Lower lobe of right lung (tissue), 2 donors: ENCODE data around the gene HDC. TPM values are rescaled to one million over a fixed set of nuclear protein-coding genes. Genes with fewer than 3 reads are reported as not detected.

ENCODE experiments used
- ATAC-seq, 2 donors: fragments of 200-7000 bp; cut with Tn5 transposase; one replicate each; pipeline ENCODE4 v1.9.1; 2020 to 2022; ENCODE audit warnings: mild to moderate bottlenecking in 2 of 2, moderate library complexity in 2 of 2
- DNase-seq: peaks from one replicate; pipeline ENCODE4 v3.0.0-alpha.2; 2020
- H3K27ac ChIP-seq: fragments of 200-600 bp; one replicate; pipeline ENCODE4 v1.8.0; 2022
- H3K27me3 ChIP-seq: fragments of 200-600 bp; one replicate; pipeline ENCODE4 v1.8.0; 2022; ENCODE audit warnings: low read depth
- H3K36me3 ChIP-seq: fragments of 200-600 bp; one replicate; pipeline ENCODE4 v1.8.0; 2022; ENCODE audit warnings: mild to moderate bottlenecking
- H3K4me1 ChIP-seq: fragments of 200-600 bp; one replicate; pipeline ENCODE4 v1.8.0; 2022
- H3K4me3 ChIP-seq: fragments of 200-600 bp; one replicate; pipeline ENCODE4 v1.8.0; 2022; ENCODE audit warnings: mild to moderate bottlenecking
- H3K9me3 ChIP-seq: fragments of 200-600 bp; one replicate; pipeline ENCODE4 v1.8.0; 2022
- intact Hi-C: fragments of 100-400 bp; cut with DNase I; formaldehyde crosslinking; loops from one replicate; pipeline ENCODE4 v1.11.0; 2022
- total RNA-seq: library from RNA; stranded (reverse); fragmentation: NEBNext Ultra II Directional; extraction: Animal tissue kit (Norgen Biotek cat#: 25700); gene quantifications from one replicate; pipeline ENCODE4 v1.2.1, GENCODE V29; 2021
- TF ChIP-seq, protein P1 (sequence below): fragments of 200-600 bp; IDR thresholded peaks from one replicate; pipeline ENCODE4 v1.8.0; 2022; ENCODE audit warnings: antibody characterized with exemption, mild to moderate bottlenecking
- donor health status: DM: no; HTN: yes; CAD: no; lungs with severe emphysema.

The HDC gene
- total RNA-seq, 1 donor from 2014 or later: 4.8 TPM

DNA sequence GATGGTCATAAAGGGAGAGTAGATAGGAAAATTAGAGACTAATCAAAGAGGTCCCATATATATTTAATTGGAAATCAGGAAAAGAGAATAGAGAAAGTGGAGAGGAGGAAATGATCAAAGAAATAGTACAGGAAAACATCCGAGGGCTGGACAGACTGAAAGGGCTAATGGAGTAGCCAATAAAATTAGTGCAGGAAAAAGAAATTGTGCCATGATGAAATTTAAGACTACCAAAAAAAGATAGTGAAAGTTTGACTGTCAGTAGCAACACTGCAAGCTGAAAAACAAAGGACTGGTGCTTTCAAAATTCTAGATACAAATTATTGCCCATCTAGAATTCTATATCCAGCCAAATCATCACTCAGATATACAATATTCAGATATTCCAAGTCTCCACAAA, 47.2 kb downstream of the HDC start:
- TF ChIP-seq, protein P1, sequence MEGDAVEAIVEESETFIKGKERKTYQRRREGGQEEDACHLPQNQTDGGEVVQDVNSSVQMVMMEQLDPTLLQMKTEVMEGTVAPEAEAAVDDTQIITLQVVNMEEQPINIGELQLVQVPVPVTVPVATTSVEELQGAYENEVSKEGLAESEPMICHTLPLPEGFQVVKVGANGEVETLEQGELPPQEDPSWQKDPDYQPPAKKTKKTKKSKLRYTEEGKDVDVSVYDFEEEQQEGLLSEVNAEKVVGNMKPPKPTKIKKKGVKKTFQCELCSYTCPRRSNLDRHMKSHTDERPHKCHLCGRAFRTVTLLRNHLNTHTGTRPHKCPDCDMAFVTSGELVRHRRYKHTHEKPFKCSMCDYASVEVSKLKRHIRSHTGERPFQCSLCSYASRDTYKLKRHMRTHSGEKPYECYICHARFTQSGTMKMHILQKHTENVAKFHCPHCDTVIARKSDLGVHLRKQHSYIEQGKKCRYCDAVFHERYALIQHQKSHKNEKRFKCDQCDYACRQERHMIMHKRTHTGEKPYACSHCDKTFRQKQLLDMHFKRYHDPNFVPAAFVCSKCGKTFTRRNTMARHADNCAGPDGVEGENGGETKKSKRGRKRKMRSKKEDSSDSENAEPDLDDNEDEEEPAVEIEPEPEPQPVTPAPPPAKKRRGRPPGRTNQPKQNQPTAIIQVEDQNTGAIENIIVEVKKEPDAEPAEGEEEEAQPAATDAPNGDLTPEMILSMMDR: no peak
- no peaks in the 10 kb centered on the region for H3K36me3 ChIP-seq
- no peaks in the 10 kb centered on the region for H3K27me3 ChIP-seq
- no peaks in the 10 kb centered on the region for H3K9me3 ChIP-seq
- ATAC-seq: no peak
- DNase-seq: no peak
- H3K27ac ChIP-seq: no peak overlapping the region
- intact Hi-C loops: no loop called here
- no peak overlapping the region for H3K4me3 ChIP-seq
- no peaks in the 10 kb centered on the region for H3K4me1 ChIP-seq

DNA sequence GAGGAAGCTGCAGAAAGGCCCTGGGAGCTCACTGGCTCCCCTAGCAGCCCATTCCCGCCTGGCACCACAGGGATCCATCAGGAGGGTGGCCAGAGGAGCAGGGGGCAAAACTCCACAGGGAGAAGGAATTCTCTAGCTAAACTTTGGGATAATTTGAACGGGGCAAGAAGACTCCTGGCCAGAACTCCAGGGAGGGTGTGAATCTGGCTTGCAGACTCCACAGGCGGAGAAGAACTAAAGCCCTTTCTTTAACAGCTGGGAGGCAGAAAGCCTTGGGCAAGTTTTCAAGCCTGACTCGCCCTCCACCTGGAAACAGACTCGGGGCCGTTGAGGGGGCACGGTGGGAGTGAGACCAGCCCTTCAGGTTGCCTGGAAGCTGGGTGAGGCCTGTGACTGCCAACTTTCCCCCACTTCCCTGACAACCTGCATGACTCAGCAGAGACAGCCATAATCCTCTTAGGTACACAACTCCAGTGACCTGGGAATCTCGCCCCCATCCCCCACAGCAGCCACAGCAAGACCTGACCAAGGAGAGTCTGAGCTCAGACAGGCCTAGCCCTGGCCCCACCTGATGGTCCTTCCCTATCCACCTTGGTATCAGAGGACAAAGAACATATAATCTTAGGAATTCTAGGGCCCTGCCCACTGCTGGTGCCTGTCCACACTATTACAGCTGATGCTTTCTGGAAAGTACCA, 54.9 kb downstream of the HDC start:
- Histone ChIP-seq H3K4me3 (no peak overlapping the region), H3K27ac (no peak overlapping the region), H3K36me3 (no peaks in the 10 kb centered on the region), H3K9me3 (no peaks in the 10 kb centered on the region), H3K4me1 (no peaks in the 10 kb centered on the region), H3K27me3 (no peaks in the 10 kb centered on the region)
- intact Hi-C loops: no loop called here
- TF ChIP-seq, protein P1: no peak
- ATAC-seq: no peak
- no peak for DNase-seq

GRCh38 chr15:50209809-50210208, 55.7 kb downstream of the HDC start:
- intact Hi-C loops: no loop called here
- Histone ChIP-seq H3K9me3 (no peaks in the 10 kb centered on the region), H3K27me3 (no peaks in the 10 kb centered on the region), H3K27ac (no peak overlapping the region), H3K36me3 (no peaks in the 10 kb centered on the region), H3K4me1 (no peaks in the 10 kb centered on the region), H3K4me3 (no peak overlapping the region)
- no peak for ATAC-seq
- DNase-seq: no peak
- TF ChIP-seq, protein P1: no peak

- Histone ChIP-seq H3K27me3 (no peaks in the 10 kb centered on the region), H3K9me3 (no peaks in the 10 kb centered on the region), H3K4me1 (no peaks in the 10 kb centered on the region), H3K4me3 (no peak overlapping the region), H3K36me3 (no peaks in the 10 kb centered on the region), H3K27ac (no peak overlapping the region)
- TF ChIP-seq, protein P1: no peak
- no peak for DNase-seq
- no peak for ATAC-seq
- intact Hi-C loops: no loop called here
These were observed 59.5 kb downstream of the HDC start for GRCh38 chr15:50206020-50206419.

GRCh38 chr15:50202003-50202402, 63.5 kb downstream of the HDC start:
- H3K27me3 ChIP-seq: no peaks in the 10 kb centered on the region
- TF ChIP-seq, protein P1: no peak
- no peaks in the 10 kb centered on the region for H3K4me1 ChIP-seq
- H3K4me3 ChIP-seq: no peak overlapping the region
- H3K27ac ChIP-seq: no peak overlapping the region
- DNase-seq (no peak), ATAC-seq (no peak)
- intact Hi-C loops: no loop called here
- H3K36me3 ChIP-seq: no peaks in the 10 kb centered on the region
- no peaks in the 10 kb centered on the region for H3K9me3 ChIP-seq
